Body of pancreas (tissue), 4 donors: ENCODE results near the gene NIPA2.

Source experiments
- POLR2A ChIP-seq, 3 donors: fragments of 450-650 bp; IDR thresholded peaks; one replicate each; pipeline ENCODE4 v1.6.1; 2016; ENCODE audit warnings: antibody characterized with exemption in 3 of 3, mild to moderate bottlenecking in 2 of 3
- TF ChIP-seq, protein P1 (sequence below), 7 experiments: fragments of 450-650 bp in 4 of 7; fragments of 200-600 bp in 3 of 7; sonication (generic) in 3 of 7; IDR thresholded peaks; one replicate each; pipeline ENCODE4 v1.5.1; 2016 to 2019; ENCODE audit warnings: antibody characterized with exemption in 7 of 7

DNA sequence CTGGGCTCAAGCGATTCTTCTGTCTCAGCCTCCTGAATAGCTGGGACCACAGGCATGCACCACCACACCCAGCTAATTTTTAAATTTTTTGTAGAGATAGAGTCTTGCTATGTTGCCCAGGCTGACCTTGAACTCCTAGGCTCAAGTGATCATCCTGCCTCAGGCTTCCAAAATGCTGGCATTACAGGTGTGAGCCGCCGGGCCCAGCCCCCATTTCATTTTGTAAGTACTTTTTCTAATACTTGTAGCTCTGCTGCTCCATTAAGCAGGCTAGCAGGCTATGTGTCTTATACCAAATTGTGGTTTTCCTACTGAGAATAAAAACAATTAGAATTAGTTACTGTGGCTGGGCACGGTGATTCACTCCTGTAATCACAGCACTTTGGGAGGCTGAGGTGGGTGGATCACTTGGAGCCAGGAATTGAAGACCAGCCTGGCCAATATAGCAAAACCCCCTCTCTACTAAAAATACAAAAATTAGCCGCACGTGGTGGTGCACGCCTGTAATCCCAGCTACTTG is 29.6 kb upstream of the NIPA2 start:
- TF ChIP-seq, protein P1, sequence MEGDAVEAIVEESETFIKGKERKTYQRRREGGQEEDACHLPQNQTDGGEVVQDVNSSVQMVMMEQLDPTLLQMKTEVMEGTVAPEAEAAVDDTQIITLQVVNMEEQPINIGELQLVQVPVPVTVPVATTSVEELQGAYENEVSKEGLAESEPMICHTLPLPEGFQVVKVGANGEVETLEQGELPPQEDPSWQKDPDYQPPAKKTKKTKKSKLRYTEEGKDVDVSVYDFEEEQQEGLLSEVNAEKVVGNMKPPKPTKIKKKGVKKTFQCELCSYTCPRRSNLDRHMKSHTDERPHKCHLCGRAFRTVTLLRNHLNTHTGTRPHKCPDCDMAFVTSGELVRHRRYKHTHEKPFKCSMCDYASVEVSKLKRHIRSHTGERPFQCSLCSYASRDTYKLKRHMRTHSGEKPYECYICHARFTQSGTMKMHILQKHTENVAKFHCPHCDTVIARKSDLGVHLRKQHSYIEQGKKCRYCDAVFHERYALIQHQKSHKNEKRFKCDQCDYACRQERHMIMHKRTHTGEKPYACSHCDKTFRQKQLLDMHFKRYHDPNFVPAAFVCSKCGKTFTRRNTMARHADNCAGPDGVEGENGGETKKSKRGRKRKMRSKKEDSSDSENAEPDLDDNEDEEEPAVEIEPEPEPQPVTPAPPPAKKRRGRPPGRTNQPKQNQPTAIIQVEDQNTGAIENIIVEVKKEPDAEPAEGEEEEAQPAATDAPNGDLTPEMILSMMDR (IDR thresholded peaks at IDR 0.05): no peak
- TF ChIP-seq POLR2A (IDR thresholded peaks at IDR 0.05): no peak
